OCI-LY3 (cell line): Measurements from ENCODE around the gene HELZ2.

Experiments used
- H2AFZ ChIP-seq: fragments of 200-600, 300-600 bp; shearing (Covaris generic); 2 replicates; pipeline ENCODE4 v1.6.0; 2014; ENCODE audit warnings: antibody characterized with exemption, low read depth, low read length
- H3K27ac ChIP-seq: fragments of 200-600, 300-600 bp; sonication (generic); 2 replicates; pipeline ENCODE4 v1.5.1; 2014; ENCODE audit warnings: mild to moderate bottlenecking, low read length, moderate library complexity, mixed read lengths
- H3K27me3 ChIP-seq: fragments of 200-600, 300-600 bp; sonication (generic); 2 replicates; pipeline ENCODE4 v1.6.1; 2014; ENCODE audit warnings: low read depth, low read length, mixed read lengths
- H3K36me3 ChIP-seq: fragments of 200-600, 300-600 bp; sonication (generic); replicated peaks from 2 replicates; pipeline ENCODE3; 2014; ENCODE audit warnings: low read depth, low read length, mixed read lengths
- H3K4me1 ChIP-seq: fragments of 300-600, 200-600 bp; sonication (generic); 2 replicates; pipeline ENCODE4 v1.6.1; 2014; ENCODE audit warnings: low read length, mixed read lengths
- H3K4me2 ChIP-seq: fragments of 200-600, 300-600 bp; sonication (generic); 2 replicates; pipeline ENCODE4 v1.6.1; 2014; ENCODE audit warnings: low read length, mixed read lengths
- H3K4me3 ChIP-seq: fragments of 300-600, 200-600 bp; sonication (generic); 2 replicates; pipeline ENCODE4 v1.5.1; 2014; ENCODE audit warnings: antibody characterized with exemption, mild to moderate bottlenecking, low read length, moderate library complexity
- H3K79me2 ChIP-seq: fragments of 300-600, 200-600 bp; shearing (Covaris generic); 2 replicates; pipeline ENCODE4 v1.6.1; 2014; ENCODE audit warnings: mild to moderate bottlenecking, low read length, mixed read lengths
- H3K9ac ChIP-seq: fragments of 300-600, 200-600 bp; shearing (Covaris generic); 2 replicates; pipeline ENCODE4 v1.6.0; 2014; ENCODE audit warnings: mild to moderate bottlenecking, low read length, moderate library complexity
- H3K9me3 ChIP-seq: fragments of 200-600, 300-600 bp; shearing (Covaris generic); 2 replicates; pipeline ENCODE4 v1.6.1; 2014; ENCODE audit warnings: low read length, mixed read lengths; ENCODE audit not compliant: insufficient read depth
- H4K20me1 ChIP-seq: fragments of 200-600, 300-600 bp; sonication (generic); 2 replicates; pipeline ENCODE4 v1.6.1; 2016; ENCODE audit warnings: low read length, mixed read lengths; ENCODE audit not compliant: insufficient read depth
- CTCF ChIP-seq: fragments of 200-600, 300-600 bp; sonication (generic); IDR thresholded peaks from 2 replicates; pipeline ENCODE4 v1.5.1; 2014; ENCODE audit warnings: antibody characterized with exemption, low read length, low read depth
- EZH2phosphoT487 ChIP-seq: fragments of 200-600 bp; shearing (Covaris generic); IDR thresholded peaks from 2 replicates; pipeline ENCODE4 v1.6.1; 2018; ENCODE audit warnings: antibody characterized with exemption, mixed run types, low read depth

The HELZ2 gene

GRCh38 chr20:63567136-63567385, 7.0 kb downstream of the HELZ2 start:
- H3K9me3 ChIP-seq: no peaks in the 10 kb centered on the region
- H3K36me3 ChIP-seq: no peaks in the 10 kb centered on the region
- H3K4me2 ChIP-seq: no peak overlapping the region
- no peak for TF ChIP-seq EZH2phosphoT487
- no peaks in the 10 kb centered on the region for H3K79me2 ChIP-seq
- H3K27ac ChIP-seq: no peak overlapping the region
- H3K27me3 ChIP-seq: peaks cover 51% of the 10 kb centered on the region
- no peak overlapping the region for H3K4me3 ChIP-seq
- H3K9ac ChIP-seq: no peak overlapping the region
- H4K20me1 ChIP-seq: peaks cover 67% of the 10 kb centered on the region
- H3K4me1 ChIP-seq: peaks cover 25% of the 10 kb centered on the region
- H2AFZ ChIP-seq: no peak overlapping the region

GRCh38 chr20:63566395-63567135, 7.5 kb downstream of the HELZ2 start:
- Histone ChIP-seq H3K9ac (no peak overlapping the region), H3K4me1 (peaks cover 25% of the 10 kb centered on the region), H3K36me3 (no peaks in the 10 kb centered on the region), H4K20me1 (peaks cover 67% of the 10 kb centered on the region), H3K4me2 (no peak overlapping the region), H3K79me2 (no peaks in the 10 kb centered on the region), H3K27ac (no peak overlapping the region), H3K4me3 (no peak overlapping the region), H3K9me3 (no peaks in the 10 kb centered on the region), H3K27me3 (peaks cover 47% of the 10 kb centered on the region), H2AFZ (no peak overlapping the region)
- TF ChIP-seq EZH2phosphoT487: no peak

GRCh38 chr20:63565699-63566335, 8.2 kb downstream of the HELZ2 start:
- no peak for TF ChIP-seq CTCF
- TF ChIP-seq EZH2phosphoT487: no peak
- H3K36me3 ChIP-seq: no peaks in the 10 kb centered on the region
- peaks cover 44% of the 10 kb centered on the region for H3K27me3 ChIP-seq
- H2AFZ ChIP-seq: no peak overlapping the region
- peaks cover 67% of the 10 kb centered on the region for H4K20me1 ChIP-seq
- H3K4me2 ChIP-seq: no peak overlapping the region
- H3K79me2 ChIP-seq: no peaks in the 10 kb centered on the region
- no peak overlapping the region for H3K4me3 ChIP-seq
- H3K9ac ChIP-seq: no peak overlapping the region
- no peak overlapping the region for H3K27ac ChIP-seq
- peaks cover 25% of the 10 kb centered on the region for H3K4me1 ChIP-seq
- no peaks in the 10 kb centered on the region for H3K9me3 ChIP-seq

GRCh38 chr20:63565021-63565698, 8.9 kb downstream of the HELZ2 start:
- no peak overlapping the region for H3K4me3 ChIP-seq
- TF ChIP-seq CTCF (no peak), EZH2phosphoT487 (no peak)
- peaks cover 38% of the 10 kb centered on the region for H3K27me3 ChIP-seq
- no peaks in the 10 kb centered on the region for H3K79me2 ChIP-seq
- H3K4me1 ChIP-seq: peaks cover 25% of the 10 kb centered on the region
- H3K9me3 ChIP-seq: no peaks in the 10 kb centered on the region
- H3K36me3 ChIP-seq: no peaks in the 10 kb centered on the region
- H3K9ac ChIP-seq: no peak overlapping the region
- no peak overlapping the region for H3K27ac ChIP-seq
- H3K4me2 ChIP-seq: no peak overlapping the region
- no peak overlapping the region for H2AFZ ChIP-seq
- H4K20me1 ChIP-seq: peaks cover 65% of the 10 kb centered on the region
